Measurements from ENCODE around the gene VCPKMT.
"Not testable (repeated sequence)": the region's sequence is repeated elsewhere in the genome, so short reads cannot be mapped to it uniquely, and the experiment has no call there.

VCPKMT gene

GRCh38 chr14:50092006-50092555 is 24.3 kb downstream of the VCPKMT start:
- DNase-seq (ENCODE audit: low read depth): no peak

- no peak for DNase-seq (ENCODE audit: low read depth)
These were observed 25.0 kb downstream of the VCPKMT start for GRCh38 chr14:50091240-50091913.

- no peak for DNase-seq (ENCODE audit: low read depth)
These were observed 27.2 kb downstream of the VCPKMT start for GRCh38 chr14:50089208-50089607.

GRCh38 chr14:50088731-50089130 is 27.6 kb downstream of the VCPKMT start:
- DNase-seq (ENCODE audit: low read depth): no peak

- DNase-seq (ENCODE audit: low read depth): no peak
These were observed 28.3 kb downstream of the VCPKMT start for GRCh38 chr14:50088117-50088515.

- no peak for DNase-seq (ENCODE audit: low read depth)
These were observed 28.8 kb downstream of the VCPKMT start for GRCh38 chr14:50087341-50088116.

GRCh38 chr14:50086321-50086711 is 30.1 kb downstream of the VCPKMT start:
- no peak for DNase-seq (ENCODE audit: low read depth)

- no peak for DNase-seq (ENCODE audit: low read depth)
These were observed 30.6 kb downstream of the VCPKMT start for GRCh38 chr14:50085570-50086320.

GRCh38 chr14:50084666-50085065 is 31.7 kb downstream of the VCPKMT start:
- no peak for DNase-seq (ENCODE audit: low read depth)

- DNase-seq (ENCODE audit: low read depth): peak; percentile 61
These were observed 32.7 kb downstream of the VCPKMT start for GRCh38 chr14:50083467-50084337.

- peak; percentile 76 for DNase-seq (ENCODE audit: low read depth)
These were observed 33.4 kb downstream of the VCPKMT start for GRCh38 chr14:50082784-50083466.

GRCh38 chr14:50082308-50082742 is 34.0 kb downstream of the VCPKMT start:
- no peak for DNase-seq (ENCODE audit: low read depth)

GRCh38 chr14:50079103-50079502 is 37.3 kb downstream of the VCPKMT start:
- DNase-seq (ENCODE audit: low read depth): not testable (repeated sequence)

- DNase-seq (ENCODE audit: low read depth): not testable (repeated sequence)
These were observed 42.7 kb downstream of the VCPKMT start for GRCh38 chr14:50073663-50074062.

GRCh38 chr14:50072395-50072794 is 44.0 kb downstream of the VCPKMT start:
- no peak for DNase-seq (ENCODE audit: low read depth)

GRCh38 chr14:50070840-50071548 is 45.4 kb downstream of the VCPKMT start:
- no peak for DNase-seq (ENCODE audit: low read depth)

- DNase-seq (ENCODE audit: low read depth): no peak
These were observed 46.1 kb downstream of the VCPKMT start for GRCh38 chr14:50070230-50070629.

- no peak for DNase-seq (ENCODE audit: low read depth)
These were observed 47.0 kb downstream of the VCPKMT start for GRCh38 chr14:50069325-50069724.

GRCh38 chr14:50068496-50068895 is 47.9 kb downstream of the VCPKMT start:
- DNase-seq (ENCODE audit: low read depth): no peak
